ENCODE data around the gene MRGPRE. TPM values are rescaled to one million over a fixed set of nuclear protein-coding genes. Genes with fewer than 3 reads are reported as not detected.
A peak's percentile ranks its signal among the peaks of the same experiment; 100 is the strongest.

The MRGPRE gene
- total RNA-seq, 1 donor from 2014 or later = not detected

DNA sequence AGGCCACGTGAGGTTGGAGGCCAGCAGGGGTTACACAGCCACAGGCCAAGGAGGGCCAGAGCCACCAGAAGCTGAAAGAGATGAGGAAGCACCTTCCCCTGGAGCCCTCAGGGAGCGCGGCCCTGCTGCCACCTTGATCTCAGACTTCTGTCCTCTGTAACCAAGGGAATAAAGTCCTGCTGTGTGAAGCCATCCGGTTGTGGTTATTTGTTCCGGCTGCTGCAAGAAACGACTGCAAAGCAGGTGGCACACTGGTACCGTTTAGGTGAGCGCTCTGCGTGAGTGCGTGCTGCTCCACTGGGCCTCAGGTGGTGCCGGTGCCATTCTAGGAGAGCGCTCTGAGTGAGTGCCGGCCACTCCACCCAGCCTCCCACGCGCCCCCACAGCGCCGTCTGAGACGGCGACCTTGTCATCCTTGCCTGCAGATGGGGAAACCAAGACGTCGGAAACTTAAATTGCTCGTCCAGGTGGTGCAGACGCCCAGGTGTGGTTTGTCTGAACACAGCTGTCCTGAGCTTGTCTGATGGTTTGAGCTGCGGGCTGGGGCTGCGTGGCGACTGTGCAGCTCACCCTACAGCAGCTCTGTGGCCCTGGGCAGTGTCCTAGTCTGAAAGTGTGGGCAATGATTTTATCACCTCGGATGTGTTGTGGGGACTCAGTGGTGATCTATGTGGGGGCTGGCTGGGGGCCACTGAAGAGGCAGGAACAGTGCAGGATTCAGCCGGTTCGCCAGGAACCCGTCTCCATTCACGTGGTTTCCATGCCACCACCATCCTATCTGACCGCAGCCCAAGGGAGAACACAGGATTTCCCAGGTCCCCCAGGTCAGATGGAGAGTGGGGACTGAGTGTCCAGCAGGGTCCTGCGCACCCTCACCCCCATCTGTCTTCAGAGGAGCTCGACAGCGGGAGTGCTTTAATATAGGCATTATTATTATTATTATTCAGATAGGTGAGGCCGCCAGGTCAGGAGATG is 9.0 kb downstream of the MRGPRE start:
- no peaks in the 10 kb centered on the region for H3K9me3 ChIP-seq
- DNase-seq (ENCODE audit: low spot score in 2 of 2) = peak in 1 of 2 donors; percentile 45
- H3K36me3 ChIP-seq = no peaks in the 10 kb centered on the region
- H3K27ac ChIP-seq = no peak overlapping the region
- TF ChIP-seq, protein P1, sequence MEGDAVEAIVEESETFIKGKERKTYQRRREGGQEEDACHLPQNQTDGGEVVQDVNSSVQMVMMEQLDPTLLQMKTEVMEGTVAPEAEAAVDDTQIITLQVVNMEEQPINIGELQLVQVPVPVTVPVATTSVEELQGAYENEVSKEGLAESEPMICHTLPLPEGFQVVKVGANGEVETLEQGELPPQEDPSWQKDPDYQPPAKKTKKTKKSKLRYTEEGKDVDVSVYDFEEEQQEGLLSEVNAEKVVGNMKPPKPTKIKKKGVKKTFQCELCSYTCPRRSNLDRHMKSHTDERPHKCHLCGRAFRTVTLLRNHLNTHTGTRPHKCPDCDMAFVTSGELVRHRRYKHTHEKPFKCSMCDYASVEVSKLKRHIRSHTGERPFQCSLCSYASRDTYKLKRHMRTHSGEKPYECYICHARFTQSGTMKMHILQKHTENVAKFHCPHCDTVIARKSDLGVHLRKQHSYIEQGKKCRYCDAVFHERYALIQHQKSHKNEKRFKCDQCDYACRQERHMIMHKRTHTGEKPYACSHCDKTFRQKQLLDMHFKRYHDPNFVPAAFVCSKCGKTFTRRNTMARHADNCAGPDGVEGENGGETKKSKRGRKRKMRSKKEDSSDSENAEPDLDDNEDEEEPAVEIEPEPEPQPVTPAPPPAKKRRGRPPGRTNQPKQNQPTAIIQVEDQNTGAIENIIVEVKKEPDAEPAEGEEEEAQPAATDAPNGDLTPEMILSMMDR (IDR thresholded peaks at IDR 0.05) = no peak
- H3K27me3 ChIP-seq = peaks cover 1% of the 10 kb centered on the region
- no peak overlapping the region for H3K4me3 ChIP-seq
- H3K4me1 ChIP-seq = no peaks in the 10 kb centered on the region
- intact Hi-C loops (cut with DNase I) = no loop called here

DNA sequence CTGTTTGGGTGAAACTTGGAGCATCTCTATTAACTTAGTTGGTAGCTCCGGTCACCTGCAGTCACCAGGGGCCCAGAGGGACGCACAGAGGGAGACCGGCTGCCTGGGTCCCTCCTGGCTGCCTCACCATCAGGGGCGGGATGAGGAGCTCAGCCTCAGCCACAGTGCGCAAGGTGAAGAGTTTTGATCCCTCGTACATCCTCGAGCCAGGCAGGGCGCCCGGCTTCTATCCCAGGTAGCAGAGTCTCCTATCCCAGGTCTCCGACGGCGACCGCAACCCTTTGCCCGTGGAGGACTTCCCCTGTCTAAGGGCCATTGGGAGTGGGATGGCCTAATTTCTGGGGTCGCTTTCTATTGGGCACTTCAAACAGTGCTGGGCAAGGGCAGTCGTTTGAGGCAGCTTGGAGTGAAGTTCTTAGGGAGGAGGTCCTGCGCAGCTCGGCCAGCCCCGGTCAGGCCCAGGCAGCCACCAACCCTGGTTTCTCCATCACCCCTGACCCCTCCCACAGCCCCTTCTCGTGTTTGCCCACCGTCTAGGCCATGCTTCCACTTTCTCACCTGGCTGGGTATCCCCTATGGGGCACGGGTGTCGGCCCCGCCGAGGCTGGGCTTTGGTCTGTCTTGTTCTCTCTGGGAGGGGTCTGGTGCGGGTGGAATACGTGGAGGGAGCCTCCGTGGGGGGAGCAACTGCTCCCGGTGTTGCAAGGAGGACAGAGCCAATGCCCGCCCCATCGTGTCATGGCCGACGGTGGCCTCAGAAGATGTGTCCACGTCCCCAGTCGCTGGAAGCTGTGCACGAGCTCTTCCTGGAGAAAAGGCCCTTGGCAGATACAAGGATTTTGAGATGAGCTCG is 10.0 kb downstream of the MRGPRE start:
- no peak overlapping the region for H3K27ac ChIP-seq
- no peaks in the 10 kb centered on the region for H3K36me3 ChIP-seq
- H3K4me3 ChIP-seq = no peak overlapping the region
- TF ChIP-seq, protein P1 (IDR thresholded peaks at IDR 0.05) = no peak
- peak in 1 of 2 donors; percentile 59 for DNase-seq (ENCODE audit: low spot score in 2 of 2)
- H3K9me3 ChIP-seq = no peaks in the 10 kb centered on the region
- intact Hi-C loops (cut with DNase I) = no loop called here
- H3K27me3 ChIP-seq = peaks cover 5% of the 10 kb centered on the region
- no peaks in the 10 kb centered on the region for H3K4me1 ChIP-seq

DNA sequence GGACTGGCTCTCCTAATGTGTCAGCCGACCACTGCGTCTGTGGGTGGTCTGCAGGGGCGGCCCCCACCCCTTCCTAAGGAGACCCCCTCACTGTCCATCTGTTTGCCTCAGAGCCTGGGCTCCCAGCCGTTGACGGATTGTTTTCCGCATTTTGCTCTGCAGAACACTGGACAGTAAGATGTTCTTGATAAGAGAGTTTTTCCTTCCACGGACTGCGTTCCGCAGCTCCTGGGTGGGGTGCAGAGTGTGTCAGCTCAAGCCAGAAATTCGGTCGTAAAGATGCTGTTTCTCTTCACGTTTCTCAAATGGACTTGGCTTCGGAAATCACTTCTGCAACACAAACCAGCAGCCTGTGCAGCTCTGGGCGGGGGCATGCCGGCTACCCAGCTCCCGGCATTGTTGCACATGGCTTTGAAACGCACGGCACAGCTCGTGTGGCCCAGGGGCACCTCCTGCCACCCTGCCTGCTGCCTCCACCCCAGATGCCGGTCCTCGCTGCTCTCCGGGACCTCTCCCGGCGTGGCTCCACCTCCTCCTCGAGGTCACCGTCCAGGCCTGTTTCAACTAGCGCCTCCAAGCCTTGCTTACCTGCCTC is 10.7 kb downstream of the MRGPRE start:
- H3K27me3 ChIP-seq = peaks cover 5% of the 10 kb centered on the region

GRCh38 chr11:3220521-3221407 is 11.5 kb downstream of the MRGPRE start:
- intact Hi-C loops (cut with DNase I) = no loop called here
- Histone ChIP-seq H3K4me1 (no peaks in the 10 kb centered on the region), H3K27me3 (peaks cover 5% of the 10 kb centered on the region), H3K36me3 (no peaks in the 10 kb centered on the region), H3K9me3 (no peaks in the 10 kb centered on the region), H3K27ac (no peak overlapping the region), H3K4me3 (no peak overlapping the region)
- TF ChIP-seq, protein P1 (IDR thresholded peaks at IDR 0.05) = no peak
- peak in 1 of 2 donors; percentile 55 for DNase-seq (ENCODE audit: low spot score in 2 of 2)

More for the DNA sequence above, 10.7 kb downstream of the MRGPRE start:
- no peaks in the 10 kb centered on the region for H3K36me3 ChIP-seq
- H3K27ac ChIP-seq = no peak overlapping the region
- H3K9me3 ChIP-seq = no peaks in the 10 kb centered on the region
- intact Hi-C loops (cut with DNase I) = no loop called here
- TF ChIP-seq, protein P1 (IDR thresholded peaks at IDR 0.05) = no peak
- no peak overlapping the region for H3K4me3 ChIP-seq
- DNase-seq (ENCODE audit: low spot score in 2 of 2) = peak in 1 of 2 donors; percentile 31
- H3K4me1 ChIP-seq = no peaks in the 10 kb centered on the region
